PC-3 (cell line): ENCODE measurements around the gene AKAP17A. TPM values are rescaled to one million over a fixed set of nuclear protein-coding genes. Genes with fewer than 3 reads are reported as not detected.
"Not testable (repeated sequence)": the region's sequence is repeated elsewhere in the genome, so short reads cannot be mapped to it uniquely, and the experiment has no call there.

Experiments
- ATAC-seq: fragments of 200-7000 bp; cut with Tn5 transposase; 2 replicates; pipeline ENCODE4 v1.9.1; 2020; ENCODE audit warnings: mild to moderate bottlenecking, moderate library complexity
- BruUV-seq: library from RNA; stranded (reverse); fragments of 400-500 nt; replicated peaks from 2 replicates; lab custom pipeline; 2021; lab: Mats Ljungman, UMichigan
- CTCF ChIA-PET: fragments of 300-600 bp; sonication (Branson Sonifier 250); formaldehyde crosslinking; loops from one replicate; lab custom pipeline; 2022; ENCODE audit warnings: antibody characterized with exemption; lab: Charles Lee
- POLR2A ChIA-PET: fragments of 300-600 bp; sonication (Branson Sonifier 250); formaldehyde crosslinking; loops from one replicate; lab custom pipeline; 2022; ENCODE audit warnings: antibody characterized with exemption; ENCODE audit not compliant: unreplicated experiment; lab: Charles Lee
- DNase-seq: peaks from one replicate; pipeline ENCODE4 v3.0.0-alpha.2; 2015
- H2AFZ ChIP-seq: fragments of 300-600 bp; sonication (generic); 2 replicates; pipeline ENCODE4 v1.6.0; 2016; ENCODE audit warnings: antibody characterized with exemption, low read length
- H3F3A ChIP-seq: fragments of 300-600 bp; sonication (generic); one replicate; pipeline ENCODE4 v1.6.0; 2017; ENCODE audit warnings: antibody characterized with exemption, low read length, control low read depth, mild to moderate bottlenecking; ENCODE audit not compliant: unreplicated experiment
- H3K27ac ChIP-seq: fragments of 300-600 bp; sonication (generic); 2 replicates; pipeline ENCODE4 v1.5.1; 2016; ENCODE audit warnings: mild to moderate bottlenecking, low read length
- H3K27me3 ChIP-seq: fragments of 300-600 bp; sonication (generic); 2 replicates; pipeline ENCODE4 v1.6.1; 2016; ENCODE audit warnings: low read length, mixed read lengths
- H3K36me3 ChIP-seq: fragments of 300-600 bp; sonication (generic); 2 replicates; pipeline ENCODE4 v1.6.1; 2016; ENCODE audit warnings: low read depth, mixed run types, low read length, mixed read lengths
- H3K4me1 ChIP-seq: fragments of 300-600 bp; sonication (generic); 2 replicates; pipeline ENCODE4 v1.5.1; 2016; ENCODE audit warnings: low read length; ENCODE audit not compliant: insufficient read depth
- H3K4me2 ChIP-seq: fragments of 300-600 bp; sonication (generic); 2 replicates; pipeline ENCODE4 v1.6.0; 2016; ENCODE audit warnings: low read length
- H3K4me3 ChIP-seq: fragments of 300-600 bp; sonication (generic); 2 replicates; pipeline ENCODE4 v1.5.1; 2016; ENCODE audit warnings: mild to moderate bottlenecking, low read length, mixed read lengths
- H3K79me2 ChIP-seq: fragments of 300-600 bp; sonication (generic); 2 replicates; pipeline ENCODE4 v1.6.1; 2017; ENCODE audit warnings: low read length, mixed read lengths
- H3K9ac ChIP-seq: fragments of 300-600 bp; sonication (generic); 2 replicates; pipeline ENCODE4 v1.6.0; 2016; ENCODE audit warnings: mild to moderate bottlenecking, low read length
- H3K9me2 ChIP-seq: fragments of 300-600 bp; sonication (generic); replicated peaks from 2 replicates; pipeline ENCODE4 v1.6.1; 2016; ENCODE audit warnings: mixed run types, low read length, mixed read lengths
- H3K9me3 ChIP-seq: fragments of 300-600 bp; sonication (generic); 2 replicates; pipeline ENCODE4 v1.6.1; 2016; ENCODE audit warnings: low read length, mixed read lengths
- H4K20me1 ChIP-seq: fragments of 300-600 bp; sonication (generic); 2 replicates; pipeline ENCODE4 v1.6.1; 2016; ENCODE audit warnings: low read length, mixed read lengths
- CTCF ChIP-seq: fragments of 300-600 bp; sonication (generic); conservative IDR thresholded peaks from 2 replicates; pipeline ENCODE4 v1.5.1; 2017; ENCODE audit warnings: antibody characterized with exemption, low read depth, mild to moderate bottlenecking, low read length
- EZH2 ChIP-seq: fragments of 300-600 bp; sonication (generic); IDR thresholded peaks from one replicate; pipeline ENCODE4 v1.6.1; 2017; ENCODE audit warnings: antibody characterized with exemption, mild to moderate bottlenecking, low read length; ENCODE audit not compliant: unreplicated experiment
- EZH2phosphoT487 ChIP-seq: fragments of 300-600 bp; sonication (generic); IDR thresholded peaks from 2 replicates; pipeline ENCODE4 v1.6.1; 2018; ENCODE audit warnings: mild to moderate bottlenecking, antibody characterized with exemption, low read length, borderline replicate concordance
- intact Hi-C: fragments of 100-400 bp; cut with micrococcal nuclease; formaldehyde crosslinking; loops from 2 replicates; pipeline ENCODE4 v1.9.0; 2023
- total RNA-seq: library from RNA; depleted of rRNA; stranded (reverse); fragments of >200 nt; gene quantifications from 2 replicates; pipeline ENCODE4 v1.2.3, GENCODE V29; 2014

The AKAP17A gene
- total RNA-seq, 1 experiment from 2014 or later, result 36.8 TPM

DNA sequence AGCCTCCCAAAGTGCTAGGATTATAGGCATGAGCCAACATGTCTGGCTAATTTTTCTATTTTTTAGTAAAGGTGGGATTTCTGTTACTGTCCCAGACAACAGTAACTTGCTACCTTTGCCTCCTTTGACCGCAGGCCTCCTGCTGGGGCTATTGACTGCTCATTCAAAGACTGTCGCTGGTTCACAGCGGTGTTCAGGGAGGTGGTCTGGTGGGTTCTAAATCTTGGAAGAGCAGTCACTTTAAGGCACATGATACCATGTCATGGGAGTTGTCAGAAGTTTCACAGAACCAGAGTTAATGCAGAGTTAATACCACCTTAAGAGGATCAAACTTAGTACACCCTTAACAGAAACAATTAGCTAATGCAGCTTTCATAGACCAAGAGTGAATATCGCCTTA, 27.3 kb downstream of the AKAP17A start:
- Histone ChIP-seq H3K9ac (no peak overlapping the region), H3K9me3 (no peaks in the 10 kb centered on the region), H3K27me3 (no peaks in the 10 kb centered on the region), H3K36me3 (no peaks in the 10 kb centered on the region), H2AFZ (no peak overlapping the region), H3K4me3 (no peak overlapping the region), H3K9me2 (no peaks in the 10 kb centered on the region), H3K4me1 (no peaks in the 10 kb centered on the region), H3F3A (no peaks in the 10 kb centered on the region), H3K79me2 (no peaks in the 10 kb centered on the region), H4K20me1 (no peaks in the 10 kb centered on the region), H3K27ac (no peak overlapping the region), H3K4me2 (no peak overlapping the region)
- CTCF ChIA-PET, result no interaction called here
- no TSS peak for BruUV-seq
- DNase-seq (no peak), ATAC-seq (no peak)
- intact Hi-C loops, result no loop called here
- TF ChIP-seq CTCF (no peak), EZH2phosphoT487 (no peak), EZH2 (no peak)
- POLR2A ChIA-PET, result no interaction called here

GRCh38 chrX:1623691-1624090, 32.3 kb downstream of the AKAP17A start:
- Histone ChIP-seq H2AFZ (no peak overlapping the region), H3K9me2 (no peaks in the 10 kb centered on the region), H3K4me3 (no peak overlapping the region), H3K36me3 (no peaks in the 10 kb centered on the region), H3K27me3 (no peaks in the 10 kb centered on the region), H3K9me3 (no peaks in the 10 kb centered on the region), H3F3A (no peaks in the 10 kb centered on the region), H3K79me2 (no peaks in the 10 kb centered on the region), H3K9ac (no peak overlapping the region), H3K4me1 (no peaks in the 10 kb centered on the region), H4K20me1 (no peaks in the 10 kb centered on the region), H3K27ac (no peak overlapping the region), H3K4me2 (no peak overlapping the region)
- TF ChIP-seq EZH2phosphoT487 (no peak), EZH2 (no peak), CTCF (no peak)
- ATAC-seq (no peak), DNase-seq (no peak)
- BruUV-seq, result no TSS peak
- intact Hi-C loops, result no loop called here
- POLR2A ChIA-PET, result no interaction called here
- CTCF ChIA-PET, result no interaction called here

- H3K27ac ChIP-seq, H2AFZ ChIP-seq, intact Hi-C loops, ATAC-seq, H3K9me2 ChIP-seq, CTCF ChIA-PET, H3K4me2 ChIP-seq, H4K20me1 ChIP-seq, POLR2A ChIA-PET, DNase-seq, H3K36me3 ChIP-seq, H3K27me3 ChIP-seq, H3K4me3 ChIP-seq, H3K9me3 ChIP-seq, H3K9ac ChIP-seq, BruUV-seq, H3F3A ChIP-seq, H3K79me2 ChIP-seq, H3K4me1 ChIP-seq: not testable (repeated sequence)
Observed at GRCh38 chrX:1624158-1624860, 32.9 kb downstream of the AKAP17A start.

GRCh38 chrX:1624861-1625215, 33.4 kb downstream of the AKAP17A start:
- H3K4me3 ChIP-seq, H3K27me3 ChIP-seq, ATAC-seq, H2AFZ ChIP-seq, H3K4me1 ChIP-seq, H3K79me2 ChIP-seq, intact Hi-C loops, DNase-seq, CTCF ChIA-PET, POLR2A ChIA-PET, H3K4me2 ChIP-seq, H3K9me2 ChIP-seq, BruUV-seq, H4K20me1 ChIP-seq, H3K9ac ChIP-seq, H3K27ac ChIP-seq, H3F3A ChIP-seq, H3K9me3 ChIP-seq, H3K36me3 ChIP-seq: not testable (repeated sequence)
